OCI-LY1 (cell line): Measurements from ENCODE around the gene PIGR.

Experiments used
- CTCF ChIP-seq: fragments of 200-600 bp; sonication (generic), shearing (Covaris generic); IDR thresholded peaks from 2 replicates; pipeline ENCODE4 v1.5.1; 2017; ENCODE audit warnings: mild to moderate bottlenecking, antibody characterized with exemption, low read length, moderate library complexity, mixed read lengths
- EZH2 ChIP-seq: fragments of 200-600 bp; sonication (generic), shearing (Covaris generic); IDR thresholded peaks from 2 replicates; pipeline ENCODE4 v1.8.0; 2017; ENCODE audit warnings: borderline replicate concordance, mixed run types, mild to moderate bottlenecking, antibody characterized with exemption, low read length, moderate library complexity, mixed read lengths

GRCh38 chr1:206987873-206988272, 41.6 kb upstream of the PIGR start:
- TF ChIP-seq CTCF (no peak), EZH2 (no peak)
